ENCODE measurements around the gene KCP.

Gene KCP

DNA sequence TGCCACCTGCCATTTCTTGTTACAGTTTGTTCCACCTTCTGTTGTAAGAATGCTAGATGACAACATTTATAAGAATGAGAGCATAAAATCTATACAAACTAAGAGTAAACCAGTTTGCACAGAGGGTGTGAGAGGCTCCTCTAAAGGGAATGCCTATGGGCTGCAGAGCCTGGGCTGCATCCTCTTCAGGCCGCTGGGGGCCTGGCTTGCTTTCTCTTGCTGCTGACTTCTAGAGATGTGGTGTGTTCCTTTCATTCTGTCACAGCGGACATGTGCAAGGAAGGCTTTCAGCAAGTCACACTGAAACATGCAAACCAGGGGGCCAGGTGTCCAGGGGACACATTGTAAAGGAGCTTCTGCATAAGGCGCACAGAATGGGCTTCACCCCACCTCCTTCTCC, 55.0 kb downstream of the KCP start:
- peaks cover 17% of the 10 kb centered on the region for H3K4me1 ChIP-seq (ENCODE audit: low read length)
- H4K20me1 ChIP-seq (ENCODE audit: insufficient read depth, low read length), result no peaks in the 10 kb centered on the region
- TF ChIP-seq CTCF (IDR thresholded peaks at IDR 0.05; ENCODE audit: low read depth, low read length) (no peak), EZH2phosphoT487 (IDR thresholded peaks at IDR 0.05; ENCODE audit: low read depth) (no peak)
- no peak overlapping the region for H2AFZ ChIP-seq (ENCODE audit: low read depth, low read length)
- H3K4me3 ChIP-seq (ENCODE audit: low read length), result no peak overlapping the region
- no peaks in the 10 kb centered on the region for H3K36me3 ChIP-seq (replicated peaks; ENCODE audit: low read depth, low read length)
- no peaks in the 10 kb centered on the region for H3K27me3 ChIP-seq (ENCODE audit: low read depth, low read length)
- no peak overlapping the region for H3K27ac ChIP-seq (ENCODE audit: low read length)
- no peak overlapping the region for H3K4me2 ChIP-seq (ENCODE audit: low read length)
- H3K9me3 ChIP-seq (ENCODE audit: insufficient read depth, low read length), result no peaks in the 10 kb centered on the region
- H3K9ac ChIP-seq (ENCODE audit: low read length), result no peak overlapping the region
- no peaks in the 10 kb centered on the region for H3K79me2 ChIP-seq (ENCODE audit: low read length)

DNA sequence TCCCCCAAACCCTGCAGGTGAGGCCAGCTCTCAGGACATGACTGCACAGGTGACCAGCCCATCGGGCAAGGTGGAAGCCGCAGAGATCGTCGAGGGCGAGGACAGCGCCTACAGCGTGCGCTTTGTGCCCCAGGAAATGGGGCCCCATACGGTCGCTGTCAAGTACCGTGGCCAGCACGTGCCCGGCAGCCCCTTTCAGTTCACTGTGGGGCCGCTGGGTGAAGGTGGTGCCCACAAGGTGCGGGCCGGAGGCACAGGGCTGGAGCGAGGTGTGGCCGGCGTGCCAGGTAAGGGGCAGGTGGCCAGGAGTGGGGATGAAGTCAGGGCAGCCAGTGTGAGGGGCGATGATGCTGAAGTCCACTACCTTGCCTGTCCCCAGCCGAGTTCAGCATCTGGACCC, 56.1 kb downstream of the KCP start:
- Histone ChIP-seq H3K27ac (ENCODE audit: low read length) (no peak overlapping the region), H3K4me3 (ENCODE audit: low read length) (no peak overlapping the region), H3K27me3 (ENCODE audit: low read depth, low read length) (no peaks in the 10 kb centered on the region), H3K9ac (ENCODE audit: low read length) (no peak overlapping the region), H4K20me1 (ENCODE audit: insufficient read depth, low read length) (no peaks in the 10 kb centered on the region), H3K9me3 (ENCODE audit: insufficient read depth, low read length) (no peaks in the 10 kb centered on the region), H3K79me2 (ENCODE audit: low read length) (no peaks in the 10 kb centered on the region), H3K36me3 (replicated peaks; ENCODE audit: low read depth, low read length) (no peaks in the 10 kb centered on the region), H3K4me2 (ENCODE audit: low read length) (no peak overlapping the region), H2AFZ (ENCODE audit: low read depth, low read length) (no peak overlapping the region), H3K4me1 (ENCODE audit: low read length) (peaks cover 5% of the 10 kb centered on the region)
- TF ChIP-seq CTCF (IDR thresholded peaks at IDR 0.05; ENCODE audit: low read depth, low read length), result no peak

- Histone ChIP-seq H3K4me3 (ENCODE audit: low read length) (no peak overlapping the region), H3K36me3 (replicated peaks; ENCODE audit: low read depth, low read length) (no peaks in the 10 kb centered on the region), H4K20me1 (ENCODE audit: insufficient read depth, low read length) (no peaks in the 10 kb centered on the region), H3K4me1 (ENCODE audit: low read length) (no peaks in the 10 kb centered on the region; the same call in 1 of the 2 replicates), H2AFZ (ENCODE audit: low read depth, low read length) (no peak overlapping the region), H3K9me3 (ENCODE audit: insufficient read depth, low read length) (no peaks in the 10 kb centered on the region), H3K27ac (ENCODE audit: low read length) (no peak overlapping the region), H3K4me2 (ENCODE audit: low read length) (no peak overlapping the region), H3K79me2 (ENCODE audit: low read length) (no peaks in the 10 kb centered on the region), H3K27me3 (ENCODE audit: low read depth, low read length) (no peaks in the 10 kb centered on the region), H3K9ac (ENCODE audit: low read length) (no peak overlapping the region)
- TF ChIP-seq CTCF (IDR thresholded peaks at IDR 0.05; ENCODE audit: low read depth, low read length), result no peak
Measured at GRCh38 chr7:128853799-128854198, 56.7 kb downstream of the KCP start.

- no peak overlapping the region for H3K9ac ChIP-seq (ENCODE audit: low read length)
- H2AFZ ChIP-seq (ENCODE audit: low read depth, low read length), result no peak overlapping the region
- TF ChIP-seq EZH2phosphoT487 (IDR thresholded peaks at IDR 0.05; ENCODE audit: low read depth) (no peak), CTCF (IDR thresholded peaks at IDR 0.05; ENCODE audit: low read depth, low read length) (no peak)
- no peaks in the 10 kb centered on the region for H3K79me2 ChIP-seq (ENCODE audit: low read length)
- H4K20me1 ChIP-seq (ENCODE audit: insufficient read depth, low read length), result no peaks in the 10 kb centered on the region
- no peaks in the 10 kb centered on the region; the same call in 1 of the 2 replicates for H3K4me1 ChIP-seq (ENCODE audit: low read length)
- H3K27ac ChIP-seq (ENCODE audit: low read length), result no peak overlapping the region
- no peaks in the 10 kb centered on the region for H3K9me3 ChIP-seq (ENCODE audit: insufficient read depth, low read length)
- no peak overlapping the region for H3K4me2 ChIP-seq (ENCODE audit: low read length)
- H3K36me3 ChIP-seq (replicated peaks; ENCODE audit: low read depth, low read length), result no peaks in the 10 kb centered on the region
- H3K4me3 ChIP-seq (ENCODE audit: low read length), result no peak overlapping the region
- H3K27me3 ChIP-seq (ENCODE audit: low read depth, low read length), result no peaks in the 10 kb centered on the region
Measured at GRCh38 chr7:128852537-128853254, 57.8 kb downstream of the KCP start.

Measured in OCI-LY3 (cell line).